H9 (cell line): Measurements from ENCODE around the gene MAPKAPK3. TPM values are rescaled to one million over a fixed set of nuclear protein-coding genes. Genes with fewer than 3 reads are reported as not detected.

ENCODE experiments used
- DNase-seq: peaks from one replicate; pipeline ENCODE4 v3.0.0-alpha.2; 2017
- H2AFZ ChIP-seq: one replicate; pipeline ENCODE4 v1.6.1; 2013; ENCODE audit warnings: mild to moderate bottlenecking, low read length, control low read depth, moderate library complexity
- H2AK5ac ChIP-seq: 2 replicates; pipeline ENCODE4 v1.6.1; 2013; ENCODE audit warnings: low read length, control low read depth, mixed read lengths; ENCODE audit not compliant: insufficient read length
- H2BK120ac ChIP-seq: one replicate; pipeline ENCODE4 v1.6.1; 2013; ENCODE audit warnings: low read depth, mild to moderate bottlenecking, low read length, control low read depth, inconsistent platforms; ENCODE audit not compliant: poor library complexity, severe bottlenecking
- H2BK12ac ChIP-seq: 2 replicates; pipeline ENCODE4 v1.6.1; 2013; ENCODE audit warnings: low read length, control low read depth, mixed read lengths, low read depth; ENCODE audit not compliant: insufficient read length
- H2BK15ac ChIP-seq: 2 replicates; pipeline ENCODE4 v1.6.1; 2013; ENCODE audit warnings: low read depth, low read length, control low read depth
- H2BK20ac ChIP-seq: one replicate; pipeline ENCODE4 v1.6.1; 2013; ENCODE audit warnings: low read depth, mild to moderate bottlenecking, low read length, control low read depth, inconsistent platforms; ENCODE audit not compliant: poor library complexity, severe bottlenecking
- H2BK5ac ChIP-seq: 2 replicates; pipeline ENCODE4 v1.6.1; 2013; ENCODE audit warnings: low read length, control low read depth, mixed read lengths; ENCODE audit not compliant: insufficient read length
- H3K14ac ChIP-seq: 2 replicates; pipeline ENCODE4 v1.6.1; 2013; ENCODE audit warnings: low read length, control low read depth; ENCODE audit not compliant: insufficient read depth
- H3K18ac ChIP-seq: 2 replicates; pipeline ENCODE4 v1.6.1; 2013; ENCODE audit warnings: low read depth, mild to moderate bottlenecking, mixed read lengths, low read length, control low read depth; ENCODE audit not compliant: insufficient read length
- H3K23ac ChIP-seq: 2 replicates; pipeline ENCODE4 v1.6.1; 2013; ENCODE audit warnings: low read length, control low read depth, mixed read lengths, low read depth; ENCODE audit not compliant: insufficient read length
- H3K23me2 ChIP-seq: 2 replicates; pipeline ENCODE4 v1.6.1; 2013; ENCODE audit warnings: low read depth, mild to moderate bottlenecking, mixed read lengths, low read length, control low read depth; ENCODE audit not compliant: insufficient read length, poor library complexity, severe bottlenecking
- H3K27ac ChIP-seq: 2 replicates; pipeline ENCODE4 v1.5.1; 2013; ENCODE audit warnings: low read length, control low read depth, mixed read lengths, low read depth; ENCODE audit not compliant: insufficient read length
- H3K27me3 ChIP-seq: 2 replicates; pipeline ENCODE4 v1.6.1; 2013; ENCODE audit warnings: low read length, control low read depth, inconsistent platforms; ENCODE audit not compliant: insufficient read depth
- H3K4ac ChIP-seq: 2 replicates; pipeline ENCODE4 v1.6.1; 2013; ENCODE audit warnings: low read depth, mild to moderate bottlenecking, control low read depth, inconsistent platforms, low read length, moderate library complexity
- H3K4me1 ChIP-seq: 2 replicates; pipeline ENCODE4 v1.6.1; 2013; ENCODE audit warnings: low read length, control low read depth, inconsistent platforms; ENCODE audit not compliant: insufficient read depth
- H3K4me2 ChIP-seq: 2 replicates; pipeline ENCODE4 v1.6.1; 2013; ENCODE audit warnings: low read length, control low read depth, mixed read lengths; ENCODE audit not compliant: insufficient read length, insufficient read depth
- H3K56ac ChIP-seq: 2 replicates; pipeline ENCODE4 v1.6.1; 2013; ENCODE audit warnings: low read depth, mild to moderate bottlenecking, mixed read lengths, low read length, control low read depth; ENCODE audit not compliant: insufficient read length
- H3K79me1 ChIP-seq: 2 replicates; pipeline ENCODE4 v1.6.1; 2013; ENCODE audit warnings: low read depth, mild to moderate bottlenecking, moderate library complexity, low read length, control low read depth, inconsistent platforms; ENCODE audit not compliant: insufficient read depth, poor library complexity, severe bottlenecking
- H3K79me2 ChIP-seq: 2 replicates; pipeline ENCODE4 v1.6.1; 2013; ENCODE audit warnings: low read length, control low read depth, inconsistent platforms; ENCODE audit not compliant: insufficient read depth
- H3K9ac ChIP-seq: 2 replicates; pipeline ENCODE4 v1.6.1; 2013; ENCODE audit warnings: low read length, control low read depth, mixed read lengths; ENCODE audit not compliant: insufficient read length; ENCODE audit errors: extremely low read depth
- H3K9me3 ChIP-seq: one replicate; pipeline ENCODE4 v1.6.1; 2013; ENCODE audit warnings: low read depth, low read length, inconsistent platforms; ENCODE audit not compliant: control insufficient read depth
- H3T11ph ChIP-seq: one replicate; pipeline ENCODE4 v1.6.1; 2013; ENCODE audit warnings: mild to moderate bottlenecking, low read length, control low read depth, inconsistent platforms
- H4K20me1 ChIP-seq: one replicate; pipeline ENCODE4 v1.6.1; 2013; ENCODE audit not compliant: control insufficient read depth, insufficient read length, insufficient read depth
- H4K5ac ChIP-seq: 2 replicates; pipeline ENCODE4 v1.6.1; 2013; ENCODE audit warnings: low read depth, mild to moderate bottlenecking, mixed read lengths, low read length, control low read depth; ENCODE audit not compliant: insufficient read length
- H4K8ac ChIP-seq: replicated peaks from 2 replicates; pipeline ENCODE4 v1.6.1; 2013; ENCODE audit warnings: low read length, control low read depth, mixed read lengths, low read depth; ENCODE audit not compliant: insufficient read length
- H4K91ac ChIP-seq: 2 replicates; pipeline ENCODE4 v1.6.1; 2013; ENCODE audit warnings: low read depth, mild to moderate bottlenecking, moderate library complexity, mixed read lengths, low read length, control low read depth; ENCODE audit not compliant: insufficient read length
- H3K27ac Mint-ChIP-seq, 3 experiments: 2 replicates in 2 of 3; 3 replicates in 1 of 3; pipeline ENCODE4 v1.8.0; 2020 to 2021; ENCODE audit warnings: mixed read lengths in 3 of 3, mild to moderate bottlenecking in 1 of 3, moderate library complexity in 1 of 3
- H3K27me3 Mint-ChIP-seq: 2 replicates; pipeline ENCODE4 v1.8.0; 2021; ENCODE audit warnings: low read depth, mild to moderate bottlenecking, moderate library complexity, mixed read lengths
- H3K36me3 Mint-ChIP-seq, 3 experiments: 2 replicates in 2 of 3; 3 replicates in 1 of 3; pipeline ENCODE4 v1.8.0; 2020 to 2021; ENCODE audit warnings: low read depth in 3 of 3, mixed read lengths in 3 of 3; ENCODE audit not compliant: insufficient read depth in 1 of 3
- H3K4me1 Mint-ChIP-seq, 2 experiments: 2 replicates each; pipeline ENCODE4 v1.8.0; 2020; ENCODE audit warnings: mixed read lengths in 2 of 2
- H3K4me3 Mint-ChIP-seq, 2 experiments: 2 replicates in 1 of 2; 3 replicates in 1 of 2; pipeline ENCODE4 v1.8.0; 2020 to 2021; ENCODE audit warnings: mild to moderate bottlenecking in 2 of 2, mixed read lengths in 2 of 2, moderate library complexity in 1 of 2
- H3K9me3 Mint-ChIP-seq, 2 experiments: 2 replicates in 1 of 2; 3 replicates in 1 of 2; pipeline ENCODE4 v1.8.0; 2020; ENCODE audit warnings: mild to moderate bottlenecking in 2 of 2, mixed read lengths in 2 of 2, moderate library complexity in 1 of 2
- CTCF ChIP-seq: fragments of 200-600 bp; sonication (generic); conservative IDR thresholded peaks from 3 replicates; pipeline ENCODE4 v1.8.0; 2021; ENCODE audit warnings: antibody characterized with exemption, mild to moderate bottlenecking
- WGBS: extraction: QIAGEN DNeasy Blood & Tissue Kit; methylation state at CpG from one replicate; pipeline ENCODE4 v1.1.7; 2013; ENCODE audit warnings: missing lambda C conversion rate, low lambda C conversion rate, mixed read lengths; ENCODE audit not compliant: insufficient read length; ENCODE audit errors: extremely low coverage; 5-methylcytosine and 5-hydroxymethylcytosine counted together
- total RNA-seq: library from RNA; stranded (reverse); gene quantifications from 2 replicates; pipeline ENCODE4 v1.2.1, GENCODE V29; 2021

Gene MAPKAPK3
- total RNA-seq, 1 experiment from 2014 or later, result 57.9 TPM

- no peak overlapping the region for H3K27ac Mint-ChIP-seq
Measured at GRCh38 chr3:50588759-50589433, 28.1 kb upstream of the MAPKAPK3 start.

More at GRCh38 chr3:50588759-50589433, 28.1 kb upstream of the MAPKAPK3 start:
- Histone ChIP-seq H3K56ac (no peak overlapping the region), H3K4ac (no peak overlapping the region), H4K91ac (no peak overlapping the region), H3K27me3 (no peaks in the 10 kb centered on the region), H2AK5ac (no peak overlapping the region), H2AFZ (no peak overlapping the region), H2BK20ac (no peak overlapping the region), H4K8ac (no peak overlapping the region), H3K4me1 (no peaks in the 10 kb centered on the region), H3K79me1 (no peaks in the 10 kb centered on the region), H3K23ac (no peak overlapping the region), H3K4me2 (no peak overlapping the region), H3T11ph (no peak overlapping the region), H2BK15ac (no peak overlapping the region), H4K20me1 (no peaks in the 10 kb centered on the region), H3K9me3 (no peaks in the 10 kb centered on the region), H2BK12ac (no peak overlapping the region), H3K27ac (no peak overlapping the region), H3K23me2 (no peaks in the 10 kb centered on the region), H3K9ac (no peak overlapping the region), H3K79me2 (no peaks in the 10 kb centered on the region), H3K14ac (no peak overlapping the region), H2BK5ac (no peak overlapping the region), H2BK120ac (no peak overlapping the region), H4K5ac (no peak overlapping the region), H3K18ac (no peak overlapping the region)
- Mint-ChIP-seq H3K4me1 (peaks cover 0 to 6% of the 10 kb centered on the region in 2 experiments; a peak in 3 of 4 replicates), H3K36me3 (peaks cover 0 to 7% (median 0%) of the 10 kb centered on the region in 3 experiments; a peak in 1 of 7 replicates), H3K9me3 (no peaks in the 10 kb centered on the region), H3K4me3 (no peak overlapping the region), H3K27me3 (peaks cover 14% of the 10 kb centered on the region)
- no peak for DNase-seq
- no CpG with 5 or more reads among the region's 4 CpGs for WGBS
- TF ChIP-seq CTCF, result no peak
